UCSD-AML1 (cell line): ENCODE measurements around the gene POLR2F.

ENCODE experiments used
- DNase-seq: peaks from one replicate; lab custom pipeline; 2025; ENCODE audit not compliant: unreplicated experiment; lab: John Stamatoyannopoulos, UW

Gene POLR2F

DNA sequence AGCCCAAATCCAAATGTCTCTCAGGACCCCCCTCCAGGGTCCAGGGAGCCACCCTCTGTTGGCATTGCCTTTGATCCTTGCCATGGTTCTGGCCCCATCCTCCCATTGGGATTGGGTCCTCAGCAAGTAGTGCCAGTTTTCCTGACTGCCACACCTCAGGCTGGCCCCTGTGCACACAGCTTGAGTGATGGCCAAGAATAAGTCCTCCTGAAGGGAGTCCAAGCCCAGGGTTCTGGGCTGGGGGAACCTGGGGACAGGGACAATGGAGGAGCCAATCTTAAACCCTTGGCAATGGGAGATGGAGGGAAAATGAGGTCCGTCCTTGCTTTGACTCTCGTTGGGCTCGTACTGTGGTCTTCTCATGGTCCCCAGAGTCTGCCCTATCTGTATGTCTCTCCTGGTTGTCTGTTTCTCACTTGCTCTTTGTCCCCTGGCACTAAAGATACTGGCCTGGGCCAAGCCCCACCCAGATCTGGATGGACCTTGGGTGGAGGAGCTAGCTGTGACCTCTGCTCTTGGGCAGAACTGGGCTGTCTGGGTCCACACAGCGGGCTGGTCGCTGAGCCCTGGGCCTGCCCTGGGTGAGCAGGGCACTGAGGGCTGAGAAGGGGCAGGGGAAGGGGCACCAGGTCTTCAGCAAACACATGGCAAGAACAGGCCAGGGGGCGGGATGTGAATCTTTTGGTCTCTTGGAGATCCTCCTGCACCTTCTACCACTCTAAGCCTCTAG is 27.9 kb downstream of the POLR2F start:
- no peak for DNase-seq

DNA sequence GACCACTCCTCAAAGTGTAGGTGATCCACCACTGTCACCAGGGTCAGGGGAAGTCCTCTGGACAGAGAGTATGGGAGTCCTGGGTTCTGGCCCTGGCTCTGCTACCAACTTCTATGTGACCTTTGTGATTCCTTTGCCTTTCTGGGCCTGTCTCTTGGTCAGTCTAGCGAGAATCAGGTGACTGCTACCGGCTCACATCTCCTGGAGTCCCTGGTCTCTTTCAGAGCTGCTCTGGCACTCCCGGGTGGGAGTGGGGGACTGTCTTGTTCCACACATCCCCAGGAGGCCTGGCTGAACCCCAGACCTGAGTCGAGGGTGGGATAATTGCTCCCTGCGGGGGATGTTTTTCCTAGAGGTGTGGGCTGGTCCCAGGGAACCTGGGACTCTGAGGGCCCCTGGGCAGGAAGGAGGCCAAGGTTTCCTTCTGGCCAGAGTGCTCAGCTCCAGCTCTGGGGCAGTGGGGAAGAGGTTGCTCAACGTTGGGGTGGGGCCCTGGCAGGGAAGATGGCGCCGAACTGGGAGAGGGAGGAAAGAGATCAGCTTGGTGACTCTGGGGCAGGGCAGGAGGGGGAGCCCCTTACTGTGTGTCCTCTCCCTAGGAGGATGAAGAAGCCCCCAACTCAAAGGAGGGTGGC is 28.8 kb downstream of the POLR2F start:
- DNase-seq, result no peak

DNA sequence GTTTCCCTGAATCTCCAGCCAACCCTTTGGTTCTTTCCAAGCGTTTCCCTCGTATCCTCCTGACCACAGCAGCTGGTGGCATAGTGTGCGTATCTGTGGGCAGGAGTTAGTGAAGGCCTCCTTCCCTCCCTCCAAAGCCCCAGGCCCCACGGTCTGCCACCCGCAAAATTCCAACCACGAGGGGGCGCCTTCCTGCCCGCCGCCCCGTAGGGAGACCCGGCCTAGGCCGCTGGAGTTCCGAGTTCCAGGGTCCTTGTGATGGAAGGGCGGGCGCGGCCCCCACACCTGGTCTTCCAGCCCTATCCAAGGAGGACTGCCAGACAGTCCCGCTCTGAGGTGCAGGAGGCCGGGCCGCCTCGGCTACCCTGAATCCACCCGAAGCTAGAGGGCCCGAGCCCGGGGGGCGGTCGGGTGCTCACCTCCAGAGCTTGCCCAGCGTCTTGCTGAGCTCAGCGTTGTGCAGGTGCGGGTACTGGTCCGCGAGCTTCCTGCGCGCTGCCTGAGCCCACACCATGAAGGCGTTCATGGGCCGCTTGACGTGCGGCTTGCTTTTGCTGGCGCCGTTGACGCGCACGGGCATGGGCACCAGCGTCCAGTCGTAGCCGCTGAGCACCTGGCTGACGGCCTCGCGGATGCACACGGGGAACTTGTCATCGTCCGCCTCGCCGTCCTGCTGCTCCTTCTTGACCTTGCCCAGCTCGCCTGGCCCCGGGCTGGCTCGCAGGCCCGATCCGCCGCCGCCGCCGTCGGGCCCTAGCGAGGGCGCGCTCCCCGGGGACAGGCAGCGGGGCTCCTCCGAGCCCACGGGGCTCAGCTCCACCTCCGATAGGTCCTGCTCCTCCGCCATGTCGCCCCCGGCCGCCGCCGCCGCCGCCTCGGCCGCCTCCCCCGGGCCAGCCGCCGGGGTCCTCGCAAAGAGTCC is 29.7 kb downstream of the POLR2F start:
- DNase-seq, result no peak

DNA sequence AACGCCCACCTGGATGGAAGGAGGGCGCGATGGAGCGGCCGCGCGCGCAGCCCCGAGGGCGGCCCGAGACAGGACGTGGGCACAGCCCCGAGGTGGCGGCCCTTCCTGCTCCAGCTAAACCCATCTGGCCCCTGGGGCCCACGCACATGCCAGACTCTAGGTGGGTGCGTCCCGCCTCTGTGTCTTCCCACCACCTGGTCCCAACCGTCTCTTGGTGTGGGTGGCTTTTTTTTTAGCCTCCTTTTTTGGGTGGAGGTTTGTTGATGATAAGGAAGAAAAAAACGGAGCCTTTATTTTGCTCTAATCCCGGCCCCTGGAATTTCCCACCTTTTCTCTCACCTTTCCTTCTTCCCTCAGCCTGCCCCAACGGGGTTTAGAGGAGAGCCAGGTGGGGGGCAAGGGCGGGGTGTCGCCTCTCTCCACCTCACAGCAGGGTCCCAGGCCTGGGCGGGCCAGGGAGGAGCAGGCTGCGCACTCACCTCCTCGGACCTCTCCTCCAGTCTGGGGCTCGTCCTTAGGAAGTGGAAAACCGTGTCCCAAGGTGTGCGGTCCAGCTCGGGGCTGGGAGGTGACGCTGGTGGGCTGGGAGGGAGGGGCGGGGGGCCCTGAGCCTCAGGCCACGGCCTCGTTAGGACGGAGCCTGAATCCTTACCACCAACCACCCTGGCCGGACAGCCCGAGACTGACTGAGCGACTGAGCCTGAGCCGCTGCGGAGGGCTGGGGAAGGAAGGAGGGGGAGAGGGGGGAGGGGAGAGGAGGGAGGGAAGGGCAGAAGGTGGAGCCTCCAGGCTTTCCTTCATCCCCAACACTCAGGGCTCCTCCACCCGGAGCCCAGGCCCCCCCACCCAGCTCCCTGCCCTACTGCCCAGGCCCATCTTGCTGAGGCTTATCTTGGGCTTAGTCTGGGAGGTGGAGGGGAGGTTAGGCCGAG is 30.6 kb downstream of the POLR2F start, which contains the start of gene SOX10:
SOX10 (minus strand) TSS at position 696 of the 932 bp plus-strand sequence. CDS start 771 bp downstream, outside the sequence.
- no peak for DNase-seq

DNA sequence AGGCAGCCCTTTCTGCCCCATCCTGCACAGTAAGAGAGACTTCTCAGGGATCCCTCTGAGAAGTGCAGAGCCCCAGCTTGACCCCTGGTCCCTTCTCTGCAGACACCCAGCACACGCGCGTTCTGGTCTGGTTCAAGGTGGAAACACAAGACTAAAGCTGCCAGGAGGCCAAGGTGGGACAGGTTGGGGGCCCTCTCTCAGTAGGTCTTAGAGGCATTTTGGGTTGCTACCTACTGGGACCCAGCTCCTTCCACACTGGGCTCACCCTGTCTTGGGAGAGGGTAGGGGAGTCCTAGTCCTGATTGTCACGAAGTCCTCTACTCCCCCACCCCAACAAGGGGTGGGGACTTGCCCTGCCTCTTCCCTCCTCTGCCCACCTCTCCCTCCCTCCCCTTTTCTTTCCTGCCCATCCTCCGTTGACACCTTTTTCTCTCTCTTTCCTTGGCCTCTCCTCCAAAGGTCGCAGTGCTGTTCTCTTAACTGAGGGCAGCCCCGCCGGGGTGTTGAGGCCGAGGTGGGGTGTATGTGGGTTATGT is 31.6 kb downstream of the POLR2F start:
- DNase-seq, result no peak

DNA sequence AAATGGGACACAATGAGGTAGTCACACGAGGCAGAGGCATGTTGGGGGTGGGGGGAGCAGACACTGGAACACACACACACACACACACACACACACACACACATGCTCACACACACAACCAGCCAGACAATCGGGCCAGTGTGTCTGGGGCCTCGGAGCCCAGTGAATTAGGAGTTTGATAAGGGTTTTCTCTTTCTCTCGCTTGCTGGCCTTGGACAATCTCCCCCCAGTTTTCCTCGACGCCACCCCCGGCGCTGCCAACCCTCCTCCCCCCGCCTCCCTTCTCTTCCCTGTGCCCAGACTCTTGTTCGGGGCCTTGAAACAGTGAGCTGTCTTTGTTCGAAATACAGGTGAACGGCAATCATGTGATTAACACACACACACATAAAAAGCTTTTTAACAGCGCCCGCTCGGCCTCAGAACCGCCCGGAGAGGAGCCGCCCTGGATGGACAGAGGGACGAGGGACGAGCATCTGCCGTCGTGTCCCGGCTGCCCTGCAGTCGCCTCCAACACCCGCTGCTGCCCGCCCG is 32.3 kb downstream of the POLR2F start:
- DNase-seq, result no peak

DNA sequence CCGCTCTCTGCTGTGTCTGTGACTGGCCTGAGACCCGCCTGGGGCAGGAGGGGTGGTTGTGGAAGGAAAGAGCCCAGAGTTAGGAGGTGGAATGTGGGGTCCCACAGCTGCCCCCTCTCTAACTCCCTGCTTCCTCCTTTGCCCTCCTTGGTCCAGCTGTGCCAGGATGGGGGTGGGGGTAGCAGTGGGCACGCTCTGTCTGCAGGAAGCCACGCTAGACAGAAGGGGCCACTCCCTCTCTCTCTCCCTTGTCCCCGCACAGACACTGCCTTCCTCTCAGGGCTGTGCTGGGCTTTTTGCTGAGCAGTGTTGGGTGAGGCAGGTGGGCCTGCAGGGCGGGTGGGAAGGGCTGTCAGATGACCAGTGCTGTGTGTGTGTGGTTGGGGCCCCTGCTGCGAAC is 32.9 kb downstream of the POLR2F start:
- peak; percentile 18 for DNase-seq

DNA sequence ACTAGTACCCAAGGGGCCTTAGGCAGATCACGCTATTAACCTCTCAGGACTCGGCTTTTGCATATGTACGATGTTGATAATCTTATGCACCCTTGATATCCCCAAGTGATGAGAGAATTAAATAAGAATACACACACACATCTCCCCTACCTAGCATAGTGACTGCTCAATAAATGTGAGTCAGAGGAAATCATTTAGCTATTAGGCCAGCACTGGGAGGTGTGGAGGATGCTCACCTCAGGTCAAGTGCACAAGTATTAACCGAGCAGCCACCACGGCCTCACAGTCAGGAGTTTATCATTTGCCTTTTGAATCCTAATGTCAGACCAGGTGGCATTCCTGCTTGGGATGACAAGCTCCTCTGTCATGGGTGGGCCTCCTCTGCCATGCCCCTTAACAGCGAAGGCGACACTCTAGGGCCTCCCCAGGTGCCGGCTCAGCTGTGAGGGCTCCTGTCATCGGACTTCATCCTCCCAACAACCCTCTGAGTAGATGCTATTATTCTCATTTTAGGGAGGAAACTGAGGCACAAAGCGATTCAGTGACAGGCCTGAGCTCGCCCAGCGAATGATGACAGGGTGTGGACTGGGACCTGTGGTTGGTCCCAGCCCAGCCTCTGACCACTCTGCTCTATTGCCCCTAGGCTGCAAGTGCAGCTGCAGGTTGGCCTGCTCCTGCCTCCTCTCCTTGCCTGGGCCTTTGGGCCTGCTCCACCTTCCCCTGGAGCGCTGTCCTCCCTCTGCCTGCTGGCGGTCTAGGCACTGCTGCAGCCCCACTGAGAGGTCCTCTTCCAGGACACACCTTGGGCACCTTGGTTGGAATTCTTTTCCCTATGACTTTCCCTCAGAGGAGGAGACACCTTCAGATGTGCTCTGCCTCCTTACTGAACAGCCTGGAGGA is 35.9 kb downstream of the POLR2F start:
- DNase-seq, result no peak

DNA sequence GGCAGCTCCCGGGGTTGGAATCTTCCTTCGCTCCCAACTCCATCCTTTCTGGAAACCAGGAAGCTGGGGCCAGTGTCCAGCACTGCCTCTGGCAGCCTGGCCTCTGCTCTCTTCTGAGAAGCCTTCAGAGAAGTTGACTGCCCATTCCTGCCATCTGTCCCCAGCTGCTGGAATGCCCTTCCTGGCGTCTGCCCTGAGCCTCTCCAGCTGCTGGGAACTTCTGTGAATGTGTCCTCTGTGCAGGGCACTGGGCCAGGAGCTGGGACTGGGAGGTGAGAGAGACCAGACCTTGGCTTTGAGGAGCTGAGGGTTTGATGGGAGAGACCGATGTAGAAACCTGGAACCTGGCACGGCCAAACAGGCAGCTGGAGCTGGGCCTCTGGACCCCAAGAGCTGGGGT is 36.8 kb downstream of the POLR2F start:
- DNase-seq, result no peak

DNA sequence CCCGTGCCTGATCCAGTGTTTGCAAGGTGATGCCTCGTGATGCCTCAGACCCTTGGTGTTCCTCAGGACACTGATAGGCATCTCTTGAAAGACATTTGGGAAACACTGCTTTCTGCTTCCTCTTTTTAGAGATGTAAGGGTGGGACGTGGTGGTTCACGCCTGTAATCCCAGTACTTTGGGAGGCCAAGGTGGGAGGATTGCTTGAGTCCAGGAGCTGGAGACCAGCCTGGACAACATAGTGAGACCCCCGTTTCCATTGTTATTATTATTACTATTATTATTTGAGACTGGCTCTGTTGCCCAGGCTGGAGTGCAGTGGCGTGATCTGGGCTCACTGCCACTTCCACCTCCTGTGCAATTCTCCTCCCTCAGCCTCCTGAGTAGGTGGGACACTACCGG is 37.4 kb downstream of the POLR2F start:
- no peak for DNase-seq

DNA sequence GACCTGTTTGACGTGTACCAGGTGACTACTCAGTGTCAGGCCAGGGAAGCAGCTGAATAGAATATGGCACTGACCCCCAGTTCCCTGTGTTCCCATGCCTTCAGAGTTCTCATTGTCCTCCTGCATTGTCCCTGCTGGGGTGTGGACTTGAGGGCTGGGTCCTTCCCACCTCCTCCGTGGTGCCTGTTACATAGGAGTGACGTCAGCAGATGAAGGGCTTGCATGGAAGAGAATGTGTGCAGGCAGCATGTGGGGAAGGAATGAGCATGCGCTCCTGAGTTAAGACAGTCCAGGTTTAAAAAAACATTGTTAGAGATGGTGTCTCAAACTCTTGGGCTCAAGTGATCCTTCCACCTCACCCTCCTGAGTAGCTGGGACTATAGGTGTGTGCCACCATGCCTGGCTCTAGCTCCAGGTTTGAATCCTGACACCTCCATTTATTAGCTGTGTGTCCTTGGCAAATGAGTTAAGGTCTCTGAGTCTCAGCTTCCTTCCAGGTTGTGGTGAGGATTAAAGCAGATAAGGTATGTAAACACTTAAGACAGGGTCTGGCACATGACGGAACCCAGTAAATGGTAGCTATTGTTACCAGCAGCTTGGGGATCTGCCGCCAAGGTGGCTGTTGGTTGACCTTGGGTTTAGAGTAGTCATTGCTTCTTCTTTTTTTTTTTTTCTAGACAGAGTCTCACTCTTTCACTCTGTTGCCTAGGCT is 38.4 kb downstream of the POLR2F start:
- DNase-seq, result no peak

DNA sequence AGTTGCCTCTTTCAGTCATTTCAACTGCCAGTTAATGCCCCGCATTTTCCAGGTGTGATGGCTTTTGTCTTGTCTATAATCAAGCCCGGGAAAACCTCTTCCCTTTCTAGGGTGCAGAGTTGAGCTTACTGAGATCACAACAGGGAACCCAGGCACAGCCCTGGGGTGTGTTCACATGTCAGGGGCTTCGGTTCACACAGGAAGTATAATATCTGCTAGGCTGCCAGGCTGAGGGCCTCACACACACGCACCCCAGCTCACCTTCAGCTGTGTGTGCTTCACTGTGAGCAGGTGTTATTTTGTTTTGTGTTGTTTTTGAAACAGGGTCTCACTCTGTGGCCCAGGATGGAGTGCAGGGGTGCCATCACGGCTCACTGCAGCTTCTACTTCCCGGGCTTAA is 40.5 kb downstream of the POLR2F start:
- DNase-seq, result peak; percentile 24

DNA sequence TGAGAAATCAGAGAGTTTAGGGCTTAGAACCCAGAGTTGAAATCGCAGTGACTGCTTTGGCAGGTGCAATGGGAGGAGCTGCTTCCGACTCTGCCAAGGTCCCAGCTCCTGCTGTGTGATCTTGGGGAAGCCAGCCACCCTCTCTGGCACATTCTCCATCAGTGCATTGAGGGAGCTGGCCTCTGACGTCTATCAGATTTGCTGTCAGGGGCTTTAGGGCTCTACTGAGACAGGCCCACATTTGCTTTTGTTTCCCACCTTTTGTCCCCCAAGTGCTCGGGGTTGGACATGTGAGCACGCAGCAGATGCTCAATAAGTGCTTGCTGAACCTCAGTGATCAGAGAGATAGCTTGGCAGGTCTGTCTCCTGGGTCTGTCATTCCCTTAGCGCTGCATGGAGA is 41.5 kb downstream of the POLR2F start:
- DNase-seq, result no peak

DNA sequence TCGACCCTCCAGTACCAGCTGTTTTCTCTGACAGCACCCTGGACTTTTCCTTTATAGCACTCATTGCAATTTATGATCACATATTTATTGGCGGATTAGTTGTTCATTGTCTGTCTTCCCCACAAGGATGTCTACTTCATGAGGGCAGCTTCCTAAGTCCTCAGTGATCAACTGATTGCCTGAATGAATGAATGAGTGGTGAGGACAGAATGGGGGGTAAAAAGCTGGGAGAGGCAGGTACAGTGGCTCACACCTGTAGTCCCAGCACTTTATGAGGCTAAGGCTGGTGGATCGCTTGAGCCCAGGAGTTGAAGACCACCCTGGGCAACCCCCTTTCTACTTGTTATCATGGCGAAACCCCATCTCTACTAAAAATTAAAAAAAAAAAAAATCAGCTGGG is 42.0 kb downstream of the POLR2F start:
- DNase-seq, result no peak

DNA sequence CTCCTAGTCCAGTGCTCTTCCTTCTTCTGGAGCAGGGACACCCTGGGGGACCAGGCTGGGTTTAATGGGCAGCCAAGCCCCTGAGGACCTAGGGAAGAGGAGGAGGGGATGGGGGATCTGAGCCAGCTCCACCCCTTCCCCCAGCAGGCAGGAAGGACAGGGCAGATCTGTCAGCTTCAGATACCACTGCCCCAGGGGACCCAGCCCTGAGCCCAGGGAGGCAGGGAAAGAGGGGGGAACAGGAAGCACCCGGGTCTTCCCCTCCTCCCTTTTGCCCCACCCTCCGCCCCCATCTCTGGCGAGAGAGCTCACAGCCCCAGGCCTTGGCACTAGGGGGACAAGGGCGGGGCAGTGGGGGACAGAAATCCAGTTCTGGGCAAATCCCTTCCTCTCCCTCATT is 42.6 kb downstream of the POLR2F start:
- DNase-seq, result peak; percentile 84

DNA sequence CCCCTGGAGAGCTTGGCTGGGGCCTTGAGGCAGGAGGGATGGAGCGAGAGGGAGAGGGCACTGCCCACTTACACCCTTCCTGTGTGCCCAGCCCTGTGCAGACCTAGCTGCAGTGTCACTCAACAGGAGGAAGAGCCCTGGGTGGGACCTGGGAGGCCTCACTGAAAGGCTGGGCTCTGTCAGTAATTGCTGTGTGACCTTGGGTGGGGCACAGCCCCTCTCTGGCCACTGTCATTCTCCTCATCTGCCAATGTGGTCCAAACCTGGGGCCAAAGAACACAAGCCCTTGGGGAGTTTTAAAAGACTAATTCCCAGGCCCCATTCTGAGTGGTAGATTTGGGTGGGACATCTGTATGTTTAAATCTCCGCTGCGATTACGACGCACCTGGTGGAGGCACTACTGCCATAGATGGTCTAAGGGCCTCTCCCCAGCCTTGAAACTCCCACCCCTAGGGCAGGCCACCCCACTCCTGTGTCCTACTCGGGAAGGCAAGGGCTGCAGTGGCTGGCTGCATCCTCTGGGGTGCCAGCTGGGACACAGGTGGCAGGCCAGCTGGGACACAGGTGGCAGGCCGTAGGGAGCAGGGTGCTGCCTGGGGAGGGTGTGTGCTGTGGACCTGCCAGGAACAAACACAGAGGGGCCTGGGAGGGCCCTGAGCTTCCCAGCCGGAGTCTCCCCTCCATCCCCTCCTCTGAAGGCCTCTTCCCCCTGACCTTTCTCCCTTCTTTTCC is 43.2 kb downstream of the POLR2F start:
- DNase-seq, result no peak

DNA sequence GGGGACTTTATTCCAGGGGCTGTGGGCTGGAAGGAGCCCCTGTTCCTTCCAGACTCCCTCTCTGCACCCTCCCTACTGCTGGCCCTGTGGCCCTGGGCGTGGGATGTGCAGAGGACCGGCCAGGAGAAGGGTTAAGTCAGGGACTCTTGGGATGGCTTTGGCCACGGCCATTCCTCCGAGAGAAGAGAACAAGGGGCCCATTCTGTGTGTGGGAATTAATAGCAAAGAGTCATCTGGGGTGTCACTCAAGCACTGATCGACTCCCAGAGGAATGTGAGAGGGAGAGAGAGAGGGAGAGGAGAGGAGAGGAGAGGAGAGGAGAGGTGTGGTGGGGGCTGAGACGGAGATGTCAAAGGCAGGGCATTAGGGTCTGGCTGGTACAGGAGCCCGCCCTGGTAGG is 45.0 kb downstream of the POLR2F start:
- DNase-seq, result no peak

DNA sequence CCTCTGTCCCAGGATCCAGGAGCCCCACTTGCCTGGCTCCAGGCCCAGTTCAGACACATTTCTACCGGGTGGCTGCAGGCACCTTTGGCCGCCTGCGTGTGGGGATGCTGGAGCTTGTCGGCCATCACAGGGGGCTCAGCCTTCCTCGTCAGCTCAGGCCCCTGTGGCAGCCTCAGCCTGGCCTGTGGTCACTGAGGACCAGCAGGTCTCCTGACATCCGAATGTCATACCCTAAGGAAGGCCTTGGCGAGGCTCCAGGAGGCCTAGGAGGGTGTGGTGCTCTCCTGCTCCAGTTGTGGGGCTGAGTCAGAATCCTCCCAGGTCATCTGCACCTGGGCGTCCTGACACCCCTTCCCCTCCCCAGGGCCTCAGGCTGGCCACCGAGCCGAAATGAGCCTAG is 45.7 kb downstream of the POLR2F start:
- DNase-seq, result no peak
